Measurements from ENCODE around the gene TEX36. TPM values are rescaled to one million over a fixed set of nuclear protein-coding genes. Genes with fewer than 3 reads are reported as not detected.

TEX36 gene
- total and polyA plus RNA-seq, 2 of the 13 experiments (the other 11 are each of a cell fraction or from before 2014, with no cell fraction given), result not detected

- no peak; the same call in 1 of the 2 replicates for TF ChIP-seq ZBTB2 (CRISPR knock-in tag; IDR thresholded peaks at IDR 0.05; ENCODE audit: low read depth)
- TF ChIP-seq ZNF574 (CRISPR knock-in tag; IDR thresholded peaks at IDR 0.05), result peak; percentile 87
- TF ChIP-seq SNAI1 (CRISPR knock-in tag; IDR thresholded peaks at IDR 0.05; ENCODE audit: borderline replicate concordance), result peak; percentile 68; the same call in 1 of the 2 replicates
- no peak for TF ChIP-seq ZNF713 (CRISPR knock-in tag; IDR thresholded peaks at IDR 0.05)
- peak; percentile 88; the same call in 1 of the 2 replicates for TF ChIP-seq MYC (CRISPR knock-in tag; IDR thresholded peaks at IDR 0.05; ENCODE audit: borderline replicate concordance)
- peak; percentile 92 for TF ChIP-seq KDM5A (IDR thresholded peaks at IDR 0.05; ENCODE audit: borderline replicate concordance, low read length)
- TF ChIP-seq KLF12 (CRISPR knock-in tag; IDR thresholded peaks at IDR 0.05; ENCODE audit: borderline replicate concordance), result peak; percentile 56; the same call in 1 of the 2 replicates
- TF ChIP-seq ZNF773 (CRISPR knock-in tag; IDR thresholded peaks at IDR 0.05; ENCODE audit: borderline replicate concordance), result peak; percentile 37; the same call in 1 of the 2 replicates
- TF ChIP-seq ZNF629 (CRISPR knock-in tag; conservative IDR thresholded peaks at IDR 0.05), result no peak; the same call in 1 of the 2 replicates
- TF ChIP-seq MEF2D (CRISPR knock-in tag; IDR thresholded peaks at IDR 0.05), result no peak; the same call in none of the 2 replicates
- no peak for TF ChIP-seq TBL1XR1 (IDR thresholded peaks at IDR 0.05; ENCODE audit: borderline replicate concordance, low read length, partially characterized antibody)
- peak; percentile 25; the same call in 1 of the 2 replicates for TF ChIP-seq CEBPG (CRISPR knock-in tag; IDR thresholded peaks at IDR 0.05)
- TF ChIP-seq ZNF280D (CRISPR knock-in tag; IDR thresholded peaks at IDR 0.05), result peak; percentile 89
- no peak for TF ChIP-seq ZNF34 (CRISPR knock-in tag; IDR thresholded peaks at IDR 0.05; ENCODE audit: borderline replicate concordance)
- TF ChIP-seq ZNF232 (CRISPR knock-in tag; IDR thresholded peaks at IDR 0.05; ENCODE audit: borderline replicate concordance), result peak; percentile 68; the same call in 1 of the 2 replicates
- 0 out of 2 replicates have a peak, but pooled peaks have one; percentile 14 for TF ChIP-seq NR2F6 (IDR thresholded peaks at IDR 0.05)
- TF ChIP-seq NR2F6 (CRISPR knock-in tag; IDR thresholded peaks at IDR 0.05), result no peak
- TF ChIP-seq TGIF2 (CRISPR knock-in tag; IDR thresholded peaks at IDR 0.05), result peak; percentile 39; the same call in 1 of the 2 replicates
- TF ChIP-seq YEATS2 (CRISPR knock-in tag; IDR thresholded peaks at IDR 0.05; ENCODE audit: borderline replicate concordance), result peak; percentile 96
- peak; percentile 70; the same call in 1 of the 2 replicates for TF ChIP-seq SAFB2 (CRISPR knock-in tag; IDR thresholded peaks at IDR 0.05; ENCODE audit: borderline replicate concordance, low read depth)
- no peak for TF ChIP-seq ATM (IDR thresholded peaks at IDR 0.05; ENCODE audit: borderline replicate concordance)
These were observed 36.4 kb upstream of the TEX36 start, which contains the start of gene EDRF1 (continued) for GRCh38 chr10:125719173-125720001.

Data from HepG2 (cell line).